ENCODE results near the gene FAM107A. TPM values are rescaled to one million over a fixed set of nuclear protein-coding genes. Genes with fewer than 3 reads are reported as not detected.

Gene FAM107A
- total RNA-seq, 6 experiments from 2014 or later = 0.11 to 0.22 (median 0.12) TPM; not detected in 2

DNA sequence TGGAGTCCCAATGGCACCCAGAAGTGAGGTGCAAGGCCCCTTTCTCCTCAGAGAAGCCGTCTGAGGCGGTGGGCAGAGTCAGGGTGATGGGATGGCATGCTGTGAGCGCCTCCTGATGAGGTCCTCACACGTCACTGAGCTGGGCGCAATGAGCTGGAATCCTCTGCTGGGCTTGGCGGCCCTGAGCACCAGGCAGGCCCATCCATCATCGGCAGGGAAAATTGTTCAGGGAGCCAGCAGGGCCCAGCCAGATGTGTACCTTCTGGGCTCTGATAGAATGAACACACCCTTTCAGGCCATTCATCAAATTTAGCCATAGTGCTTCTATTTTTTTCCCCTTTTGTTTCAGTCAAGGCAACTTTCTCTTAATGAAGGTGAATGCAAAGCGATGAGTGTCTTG lies 45.7 kb upstream of the FAM107A start:
- Mint-ChIP-seq H3K4me1 (ENCODE audit: low read depth) (peaks cover 16% of the 10 kb centered on the region), H3K4me3 (no peak overlapping the region), H3K36me3 (ENCODE audit: low read depth) (no peaks in the 10 kb centered on the region), H3K9me3 (no peaks in the 10 kb centered on the region), H3K27me3 (ENCODE audit: insufficient read depth) (peaks cover 5% of the 10 kb centered on the region), H3K27ac (no peak overlapping the region)
- TF ChIP-seq, protein P1, sequence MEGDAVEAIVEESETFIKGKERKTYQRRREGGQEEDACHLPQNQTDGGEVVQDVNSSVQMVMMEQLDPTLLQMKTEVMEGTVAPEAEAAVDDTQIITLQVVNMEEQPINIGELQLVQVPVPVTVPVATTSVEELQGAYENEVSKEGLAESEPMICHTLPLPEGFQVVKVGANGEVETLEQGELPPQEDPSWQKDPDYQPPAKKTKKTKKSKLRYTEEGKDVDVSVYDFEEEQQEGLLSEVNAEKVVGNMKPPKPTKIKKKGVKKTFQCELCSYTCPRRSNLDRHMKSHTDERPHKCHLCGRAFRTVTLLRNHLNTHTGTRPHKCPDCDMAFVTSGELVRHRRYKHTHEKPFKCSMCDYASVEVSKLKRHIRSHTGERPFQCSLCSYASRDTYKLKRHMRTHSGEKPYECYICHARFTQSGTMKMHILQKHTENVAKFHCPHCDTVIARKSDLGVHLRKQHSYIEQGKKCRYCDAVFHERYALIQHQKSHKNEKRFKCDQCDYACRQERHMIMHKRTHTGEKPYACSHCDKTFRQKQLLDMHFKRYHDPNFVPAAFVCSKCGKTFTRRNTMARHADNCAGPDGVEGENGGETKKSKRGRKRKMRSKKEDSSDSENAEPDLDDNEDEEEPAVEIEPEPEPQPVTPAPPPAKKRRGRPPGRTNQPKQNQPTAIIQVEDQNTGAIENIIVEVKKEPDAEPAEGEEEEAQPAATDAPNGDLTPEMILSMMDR (IDR thresholded peaks at IDR 0.05) = no peak
- no peak for DNase-seq

DNA sequence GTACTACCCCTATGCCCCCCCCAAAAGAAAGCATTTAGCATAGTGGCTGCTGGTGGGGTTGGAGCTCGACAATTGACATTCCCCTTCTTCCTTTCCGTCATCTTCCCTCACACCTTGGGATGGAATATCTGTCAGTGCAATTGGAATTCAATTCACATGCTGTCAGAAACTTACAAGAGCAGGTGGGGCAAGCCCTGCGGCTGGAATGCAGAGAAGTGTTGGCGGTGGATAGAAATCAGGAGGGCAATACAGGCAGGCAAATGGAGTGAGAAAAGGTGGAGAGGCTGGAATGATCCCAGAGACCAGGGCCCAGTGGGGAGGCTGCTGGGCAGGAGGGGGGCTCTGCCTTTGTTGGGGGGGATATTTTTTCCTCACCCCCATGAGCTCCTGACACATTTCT lies 45.2 kb upstream of the FAM107A start:
- Mint-ChIP-seq H3K4me3 (no peak overlapping the region), H3K9me3 (no peaks in the 10 kb centered on the region), H3K4me1 (ENCODE audit: low read depth) (peaks cover 16% of the 10 kb centered on the region), H3K27ac (no peak overlapping the region), H3K27me3 (ENCODE audit: insufficient read depth) (peaks cover 6% of the 10 kb centered on the region), H3K36me3 (ENCODE audit: low read depth) (no peaks in the 10 kb centered on the region)
- no peak for DNase-seq
- TF ChIP-seq, protein P1 (IDR thresholded peaks at IDR 0.05) = no peak

DNA sequence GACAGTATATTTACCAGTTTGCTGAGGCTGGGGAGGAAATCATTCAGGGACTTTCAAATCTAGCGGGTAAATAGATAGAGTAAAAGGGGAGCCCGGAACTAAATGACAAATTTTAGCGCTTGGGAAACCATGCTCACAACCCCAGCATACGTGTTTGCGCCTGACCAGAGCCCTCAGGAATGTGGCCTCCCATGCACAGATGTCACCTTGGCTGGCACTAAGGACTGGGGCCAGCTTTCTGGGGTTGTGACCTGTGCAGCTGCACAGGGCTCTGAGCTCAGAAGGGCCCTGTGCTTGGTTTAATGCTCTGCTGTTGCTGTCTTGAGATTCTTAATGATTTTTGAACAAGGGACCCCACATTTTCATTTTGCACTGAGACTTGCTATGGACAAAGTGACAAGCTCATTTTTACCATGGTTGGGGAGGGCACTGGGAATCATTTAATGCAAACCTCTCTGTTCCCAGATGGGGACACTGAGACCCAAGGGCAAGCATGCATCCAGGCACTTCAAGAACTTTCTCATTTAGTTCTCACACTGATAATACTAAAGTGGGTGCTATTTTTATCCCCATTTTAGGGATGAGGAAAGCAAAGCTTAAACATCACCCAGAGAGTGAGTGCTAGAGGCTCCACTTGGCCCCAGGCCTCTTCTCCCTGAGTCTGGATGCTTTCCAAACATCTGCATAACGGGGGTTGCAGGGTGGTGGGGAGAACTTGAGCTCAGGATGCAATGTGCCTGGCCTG lies 44.1 kb upstream of the FAM107A start:
- H3K36me3 Mint-ChIP-seq (ENCODE audit: low read depth) = no peaks in the 10 kb centered on the region
- peaks cover 13% of the 10 kb centered on the region for H3K27me3 Mint-ChIP-seq (ENCODE audit: insufficient read depth)
- no peak overlapping the region for H3K27ac Mint-ChIP-seq
- no peak overlapping the region for H3K4me3 Mint-ChIP-seq
- DNase-seq = no peak
- TF ChIP-seq, protein P1 (IDR thresholded peaks at IDR 0.05) = no peak
- H3K4me1 Mint-ChIP-seq (ENCODE audit: low read depth) = peaks cover 16% of the 10 kb centered on the region
- H3K9me3 Mint-ChIP-seq = no peaks in the 10 kb centered on the region

DNA sequence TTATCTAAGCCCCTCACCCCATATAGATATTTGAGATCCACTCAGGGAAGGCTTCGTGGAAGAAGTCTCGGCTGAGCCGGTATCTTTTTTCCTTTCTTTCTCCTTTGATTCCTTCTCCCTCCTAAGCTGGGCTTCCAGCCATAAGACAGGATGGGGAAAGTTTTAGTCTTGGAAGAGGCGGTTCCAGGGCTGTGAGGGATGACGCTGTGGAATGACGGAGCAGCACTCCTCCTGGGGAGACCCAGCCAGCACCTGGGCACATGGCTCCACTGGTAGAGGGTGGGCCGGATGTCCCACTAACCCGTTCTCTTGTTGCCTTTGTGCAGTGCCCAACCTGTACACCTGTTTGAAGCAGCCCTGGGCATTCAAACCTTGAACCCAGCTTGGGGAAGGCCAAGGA lies 43.2 kb upstream of the FAM107A start:
- DNase-seq = no peak
- Mint-ChIP-seq H3K4me1 (ENCODE audit: low read depth) (peaks cover 12% of the 10 kb centered on the region), H3K9me3 (no peaks in the 10 kb centered on the region), H3K27ac (no peak overlapping the region), H3K4me3 (no peak overlapping the region), H3K27me3 (ENCODE audit: insufficient read depth) (peaks cover 19% of the 10 kb centered on the region), H3K36me3 (ENCODE audit: low read depth) (no peaks in the 10 kb centered on the region)
- TF ChIP-seq, protein P1 (IDR thresholded peaks at IDR 0.05) = no peak

DNA sequence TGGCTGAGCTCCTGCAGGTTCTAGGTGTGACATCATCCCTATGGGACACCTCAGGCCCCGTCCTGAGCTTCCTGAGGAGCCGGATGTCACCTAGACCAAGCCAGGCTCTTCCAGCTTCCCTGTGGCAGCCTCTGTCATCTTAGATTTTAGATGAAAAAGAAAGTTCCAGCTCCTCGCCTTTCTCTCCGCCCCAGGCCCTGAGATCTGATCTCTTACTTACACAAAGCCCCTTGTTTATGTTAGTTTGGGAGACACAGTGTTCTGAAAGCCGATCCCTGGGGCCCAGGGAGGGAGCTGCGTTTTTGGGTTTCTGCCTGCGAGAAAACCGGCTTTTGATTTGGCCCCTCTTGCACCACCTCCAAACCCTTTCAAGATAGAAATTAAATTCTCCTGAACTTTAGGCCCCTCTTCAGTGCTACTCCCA lies 40.2 kb upstream of the FAM107A start:
- no peak for DNase-seq
- Mint-ChIP-seq H3K27ac (no peak overlapping the region), H3K4me3 (no peak overlapping the region), H3K27me3 (ENCODE audit: insufficient read depth) (peaks cover 25% of the 10 kb centered on the region), H3K36me3 (ENCODE audit: low read depth) (no peaks in the 10 kb centered on the region), H3K9me3 (no peaks in the 10 kb centered on the region), H3K4me1 (ENCODE audit: low read depth) (no peaks in the 10 kb centered on the region; the same call in 1 of the 2 replicates)
- TF ChIP-seq, protein P1 (IDR thresholded peaks at IDR 0.05) = no peak
